PC-9 (cell line): ENCODE measurements around the gene BUB1. TPM values are rescaled to one million over a fixed set of nuclear protein-coding genes. Genes with fewer than 3 reads are reported as not detected.

Source experiments
- BruUV-seq: library from RNA; stranded (reverse); fragments of 400-500 nt; replicated peaks from 2 replicates; lab custom pipeline; 2021; lab: Mats Ljungman, UMichigan
- CTCF ChIA-PET: fragments of 300-600 bp; sonication (Branson Sonifier 250); formaldehyde crosslinking; loops from one replicate; lab custom pipeline; 2022; ENCODE audit warnings: antibody characterized with exemption; lab: Charles Lee
- POLR2A ChIA-PET: fragments of 300-600 bp; sonication (Branson Sonifier 250); formaldehyde crosslinking; loops from one replicate; lab custom pipeline; 2022; ENCODE audit warnings: antibody characterized with exemption; ENCODE audit not compliant: unreplicated experiment; lab: Charles Lee
- DNase-seq, 2 experiments: peaks; one replicate each; pipeline versions ENCODE4 v3.0.0 to v3.0.0-alpha.2; 2015 to 2022; ENCODE audit warnings: mixed read lengths in 1 of 2
- H2AFZ ChIP-seq: fragments of 200-600 bp; sonication (generic); 2 replicates; pipeline ENCODE4 v1.8.1; 2017; ENCODE audit warnings: antibody characterized with exemption
- H3F3A ChIP-seq: fragments of 200-600 bp; sonication (generic); 2 replicates; pipeline ENCODE4 v1.8.1; 2017; ENCODE audit warnings: antibody characterized with exemption, mild to moderate bottlenecking, low read depth; ENCODE audit not compliant: insufficient read depth
- H3K27ac ChIP-seq: fragments of 200-600 bp; sonication (generic); 2 replicates; pipeline ENCODE4 v1.6.1; 2016; ENCODE audit warnings: mixed run types
- H3K27me3 ChIP-seq: fragments of 200-600 bp; sonication (generic); 2 replicates; pipeline ENCODE4 v1.6.1; 2016; ENCODE audit warnings: low read depth, mixed run types; ENCODE audit not compliant: insufficient read depth
- H3K36me3 ChIP-seq: fragments of 200-600 bp; sonication (generic); 2 replicates; pipeline ENCODE4 v1.6.1; 2016; ENCODE audit warnings: low read depth, mixed run types
- H3K4me1 ChIP-seq: fragments of 200-600 bp; sonication (generic); replicated peaks from 2 replicates; pipeline ENCODE4 v1.6.1; 2016; ENCODE audit warnings: mixed run types; ENCODE audit not compliant: insufficient read depth
- H3K4me2 ChIP-seq: fragments of 200-600 bp; sonication (generic); 2 replicates; pipeline ENCODE4 v1.6.1; 2017; ENCODE audit warnings: mixed run types
- H3K4me3 ChIP-seq: fragments of 200-600 bp; sonication (generic); 2 replicates; pipeline ENCODE4 v1.6.1; 2016; ENCODE audit warnings: mixed run types
- H3K79me2 ChIP-seq: fragments of 200-600 bp; sonication (generic); 2 replicates; pipeline ENCODE4 v1.6.1; 2017; ENCODE audit warnings: low read depth, mixed run types
- H3K9me2 ChIP-seq: fragments of 200-600 bp; sonication (generic); 2 replicates; pipeline ENCODE4 v1.8.1; 2017; ENCODE audit warnings: mild to moderate bottlenecking; ENCODE audit not compliant: insufficient read depth
- H3K9me3 ChIP-seq: fragments of 200-600 bp; sonication (generic); 2 replicates; pipeline ENCODE4 v1.8.1; 2016; ENCODE audit warnings: low read depth; ENCODE audit not compliant: insufficient read depth
- H4K20me1 ChIP-seq: fragments of 200-600 bp; sonication (generic); 2 replicates; pipeline ENCODE4 v1.8.1; 2017; ENCODE audit not compliant: insufficient read depth
- CTCF ChIP-seq: fragments of 200-600 bp; sonication (generic); conservative IDR thresholded peaks from 2 replicates; pipeline ENCODE4 v1.6.1; 2017; ENCODE audit warnings: mixed run types, antibody characterized with exemption, mild to moderate bottlenecking, moderate library complexity
- EZH2 ChIP-seq: fragments of 200-600 bp; sonication (generic); IDR thresholded peaks from 2 replicates; pipeline ENCODE4 v1.8.0; 2017; ENCODE audit warnings: antibody characterized with exemption, low read depth
- intact Hi-C: fragments of 100-400 bp; cut with micrococcal nuclease; formaldehyde crosslinking; loops from one replicate; pipeline ENCODE4 v1.10.0; 2022; ENCODE audit not compliant: unreplicated experiment
- total RNA-seq: library from RNA; stranded (reverse); gene quantifications from 2 replicates; pipeline ENCODE4 v1.2.3, GENCODE V29; 2021

BUB1 gene
- total RNA-seq, 1 experiment from 2014 or later, result 74.6 TPM

- peak overlapping the region; percentile 91 for H3K4me2 ChIP-seq
- peaks cover 7% of the 10 kb centered on the region for H3F3A ChIP-seq
- no peaks in the 10 kb centered on the region for H3K27me3 ChIP-seq
- BruUV-seq, result no TSS peak
- no peak for TF ChIP-seq CTCF
- no peak for TF ChIP-seq EZH2
- DNase-seq, result peak in 1 of 2 experiments; percentile 41
- H3K9me3 ChIP-seq, result no peaks in the 10 kb centered on the region
- H3K79me2 ChIP-seq, result peaks cover 41% of the 10 kb centered on the region
- H3K9me2 ChIP-seq, result no peaks in the 10 kb centered on the region
- H3K36me3 ChIP-seq, result 0 out of 2 replicates have a peak, but pooled peaks cover 6% of the 10 kb centered on the region
- peak overlapping the region; percentile 76 for H2AFZ ChIP-seq
- H3K4me1 ChIP-seq, result peaks cover 35% of the 10 kb centered on the region
- intact Hi-C loops, result loop anchor here (10.0 kb wide), 1 partner anchor 998 kb away; no protein-coding TSS in a partner anchor
- POLR2A ChIA-PET, result no interaction called here
- no peaks in the 10 kb centered on the region for H4K20me1 ChIP-seq
- peak overlapping the region; percentile 78 for H3K4me3 ChIP-seq
- CTCF ChIA-PET, result no interaction called here
- H3K27ac ChIP-seq, result no peak overlapping the region
Observed at GRCh38 chr2:110677080-110677479, 783 bp downstream of the BUB1 start.

- no peak for TF ChIP-seq CTCF
- TF ChIP-seq EZH2, result no peak
- Histone ChIP-seq H3K9me3 (no peaks in the 10 kb centered on the region), H3K4me3 (no peak overlapping the region), H3K27me3 (no peaks in the 10 kb centered on the region), H3K36me3 (peaks cover 9% of the 10 kb centered on the region), H3K4me2 (peak overlapping the region; percentile 91), H3K27ac (peak overlapping the region; percentile 6; the same call in 1 of the 2 replicates), H3K79me2 (peaks cover 41% of the 10 kb centered on the region), H2AFZ (no peak overlapping the region), H3K9me2 (no peaks in the 10 kb centered on the region), H3F3A (peaks cover 11% of the 10 kb centered on the region), H4K20me1 (no peaks in the 10 kb centered on the region), H3K4me1 (peaks cover 35% of the 10 kb centered on the region)
- CTCF ChIA-PET, result no interaction called here
- intact Hi-C loops, result loop anchor here (10.0 kb wide), 1 partner anchor 999 kb away; no protein-coding TSS in a partner anchor
- DNase-seq, result no peak
- POLR2A ChIA-PET, result no interaction called here
- no TSS peak for BruUV-seq
Observed at GRCh38 chr2:110675679-110676078, 2.2 kb downstream of the BUB1 start.

GRCh38 chr2:110674620-110675555 lies 3.0 kb downstream of the BUB1 start:
- Histone ChIP-seq H3F3A (peaks cover 11% of the 10 kb centered on the region), H3K27ac (no peak overlapping the region), H3K9me2 (no peaks in the 10 kb centered on the region), H3K4me2 (peak overlapping the region; percentile 21; the same call in 1 of the 2 replicates), H3K36me3 (peaks cover 16% of the 10 kb centered on the region), H3K79me2 (peaks cover 41% of the 10 kb centered on the region), H3K9me3 (no peaks in the 10 kb centered on the region), H3K4me3 (no peak overlapping the region), H3K4me1 (peaks cover 35% of the 10 kb centered on the region), H3K27me3 (no peaks in the 10 kb centered on the region), H2AFZ (no peak overlapping the region), H4K20me1 (no peaks in the 10 kb centered on the region)
- ChIA-PET POLR2A (no interaction called here), CTCF (interaction anchor here (0.6 kb wide), 1 partner anchor 25 kb away, joined by 5 read pairs; no protein-coding TSS in a partner anchor)
- DNase-seq, result no peak
- no TSS peak for BruUV-seq
- intact Hi-C loops, result loop anchor here (10.0 kb wide), 1 partner anchor 1000 kb away; no protein-coding TSS in a partner anchor
- TF ChIP-seq EZH2, result no peak
- no peak for TF ChIP-seq CTCF
